GM18520 (cell line): ENCODE measurements around the gene HECTD2.
"Not testable (repeated sequence)": the region's sequence is repeated elsewhere in the genome, so short reads cannot be mapped to it uniquely, and the experiment has no call there.

Experiments
- ATAC-seq: cut with Tn5 transposase; IDR thresholded peaks from one replicate; pipeline ENCODE4 v1.9.1; 2021; ENCODE audit not compliant: unreplicated experiment

Gene HECTD2

DNA sequence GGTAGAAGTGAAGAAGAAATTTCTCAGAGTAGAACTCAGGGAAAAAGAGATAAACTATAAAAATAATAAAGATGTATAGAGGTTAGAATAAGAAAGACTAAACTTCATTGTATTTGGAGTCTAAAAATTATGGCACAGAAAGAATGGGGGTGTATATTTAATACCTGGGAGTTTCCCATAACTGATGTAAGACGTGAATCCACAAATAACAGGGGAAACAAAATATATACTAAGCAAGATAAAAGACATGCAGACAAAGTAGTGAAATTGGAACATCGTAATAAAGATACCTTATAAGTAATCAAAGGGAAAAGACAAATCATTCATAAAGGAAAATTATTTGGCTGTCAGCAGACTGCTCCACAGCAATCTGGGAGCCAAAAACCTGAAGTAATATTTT is 62.8 kb downstream of the HECTD2 start:
- ATAC-seq, result no peak

DNA sequence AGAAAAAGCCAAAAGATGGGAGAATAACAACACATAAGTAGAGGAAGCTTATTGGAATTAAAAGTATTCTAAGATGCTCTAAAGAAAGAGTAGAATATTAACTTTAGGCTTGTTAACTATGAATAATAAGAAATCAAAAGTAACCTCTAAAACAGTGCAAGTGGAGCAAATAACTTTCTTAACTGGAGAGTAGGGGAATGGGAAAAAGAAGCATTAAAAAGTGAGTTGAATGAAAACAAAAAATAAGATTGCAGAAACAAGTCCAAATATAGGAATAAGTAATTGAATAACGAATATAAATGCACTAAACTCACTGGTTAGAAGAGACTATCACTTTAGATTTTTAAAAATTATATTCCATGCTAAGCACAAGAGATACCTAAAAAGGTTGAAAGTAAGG is 63.9 kb downstream of the HECTD2 start:
- no peak for ATAC-seq

DNA sequence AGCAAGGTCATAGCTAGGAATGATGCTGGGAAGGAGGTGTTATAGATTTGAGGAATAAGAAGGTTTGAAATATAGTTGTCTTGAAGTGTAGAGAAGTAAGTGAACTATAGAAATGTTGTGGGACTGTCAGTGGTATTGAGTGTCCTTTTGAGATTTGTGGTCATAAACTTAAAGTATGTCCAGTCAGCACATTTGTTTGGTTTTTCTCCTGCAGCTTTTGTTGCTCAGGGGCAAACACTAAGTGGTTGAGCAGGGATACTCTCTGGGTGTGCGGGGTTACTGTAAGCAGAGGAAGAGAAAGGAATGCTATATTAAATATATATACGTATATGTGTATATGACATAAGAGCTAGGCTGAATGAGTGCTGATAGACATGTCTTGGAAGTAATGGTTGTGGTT is 67.1 kb downstream of the HECTD2 start:
- ATAC-seq, result no peak

DNA sequence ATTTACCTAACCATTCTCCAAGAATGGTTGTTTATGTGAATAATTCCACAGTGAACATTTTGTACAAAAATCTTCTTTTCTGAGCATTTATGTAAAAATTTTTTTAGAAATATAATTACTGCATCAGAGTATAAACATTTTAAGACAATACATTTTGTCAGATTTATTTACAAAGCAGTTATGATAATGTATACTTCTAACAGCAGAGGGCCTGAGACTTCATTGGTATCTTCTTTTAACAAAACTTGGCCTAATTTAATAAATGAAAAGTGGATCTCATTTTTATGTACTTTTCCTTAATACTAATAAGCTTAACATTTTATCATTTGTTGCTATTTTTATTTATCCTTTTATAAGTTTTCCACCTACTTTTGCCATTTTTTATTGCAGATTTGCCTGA is 69.4 kb downstream of the HECTD2 start:
- ATAC-seq, result no peak

DNA sequence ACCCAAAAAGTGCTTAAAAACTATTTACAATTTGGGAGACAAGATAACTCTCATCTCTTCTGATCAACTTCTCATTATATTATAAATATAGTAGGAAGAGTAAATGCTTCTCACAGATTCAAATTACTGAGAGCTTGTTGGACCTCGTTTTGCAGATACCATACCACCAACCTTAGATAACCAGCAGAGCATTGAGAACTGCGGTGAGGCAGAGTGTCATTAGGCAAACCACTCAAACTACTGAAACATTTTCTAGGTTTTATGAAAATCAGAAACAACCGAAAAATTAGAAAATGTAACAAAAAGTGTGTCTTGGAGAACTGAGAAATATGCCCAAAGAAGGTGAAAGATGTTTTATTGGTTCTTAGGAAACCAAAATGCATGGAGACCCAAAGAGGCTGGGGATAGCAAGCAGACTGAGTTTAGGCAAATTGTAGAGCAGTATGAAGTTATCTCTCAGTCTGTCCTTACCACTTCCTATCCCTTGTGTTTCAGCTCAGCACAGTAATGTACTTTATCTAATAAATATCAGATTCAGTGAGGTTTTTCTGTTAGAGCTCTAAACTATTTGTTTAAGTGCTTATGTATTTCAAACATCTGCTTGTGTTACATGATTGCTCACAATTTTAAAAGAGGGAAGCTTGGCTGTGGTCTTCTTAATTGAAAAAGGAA is 77.9 kb downstream of the HECTD2 start:
- no peak for ATAC-seq

DNA sequence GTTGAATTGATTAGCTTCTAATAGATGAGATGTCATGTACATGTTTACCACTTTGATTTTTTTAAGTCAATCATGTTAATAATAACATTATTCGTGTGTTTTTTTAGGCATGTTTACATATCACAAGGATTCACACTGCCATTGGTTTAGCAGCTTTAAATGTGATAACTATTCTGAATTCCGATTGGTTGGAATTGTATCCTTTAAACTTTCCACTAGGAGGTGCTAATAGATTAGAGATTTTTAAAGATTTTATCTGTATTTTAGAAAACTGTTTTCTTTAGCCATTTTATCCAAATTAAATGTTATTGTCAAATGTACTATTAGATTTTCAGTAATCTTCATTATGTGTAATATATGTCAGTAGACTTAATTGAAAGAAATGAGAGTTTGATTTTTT is 83.2 kb downstream of the HECTD2 start:
- ATAC-seq, result no peak

DNA sequence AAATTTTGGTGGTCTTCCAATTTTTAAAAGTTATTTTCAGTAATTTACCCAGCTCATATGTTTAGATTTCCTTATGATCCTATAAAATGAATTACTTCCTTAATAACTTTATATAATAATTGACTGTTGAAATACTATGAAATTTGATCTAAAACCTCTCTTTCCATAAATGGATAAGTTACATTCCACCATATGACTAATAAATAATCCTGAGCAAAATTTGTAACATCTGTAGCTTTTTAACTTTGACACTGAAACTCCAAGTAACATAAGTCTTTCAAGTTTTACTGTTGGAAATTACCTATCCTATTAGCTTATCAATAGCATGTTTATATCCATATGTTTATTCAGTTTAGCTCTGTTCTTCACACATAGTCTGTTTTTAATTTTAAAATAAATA is 85.3 kb downstream of the HECTD2 start:
- ATAC-seq, result no peak

DNA sequence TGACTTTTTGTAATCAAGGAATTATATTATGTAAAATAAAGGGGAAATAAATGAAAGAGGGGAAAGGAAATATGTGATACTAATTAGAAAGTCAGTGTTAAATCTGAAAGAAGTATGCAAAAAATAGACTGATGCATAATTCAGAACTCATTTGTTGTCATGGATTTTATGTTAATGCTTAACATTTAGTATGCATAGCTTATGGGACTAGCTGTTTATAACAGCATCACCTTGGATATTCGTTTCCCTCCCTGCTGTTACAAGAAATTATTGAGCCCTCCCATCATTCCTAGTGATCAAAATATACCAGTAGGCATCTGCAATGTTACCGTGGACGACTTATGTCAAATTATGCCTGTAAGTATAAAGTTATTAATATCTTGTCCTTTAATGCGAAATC is 85.9 kb downstream of the HECTD2 start:
- ATAC-seq, result no peak

DNA sequence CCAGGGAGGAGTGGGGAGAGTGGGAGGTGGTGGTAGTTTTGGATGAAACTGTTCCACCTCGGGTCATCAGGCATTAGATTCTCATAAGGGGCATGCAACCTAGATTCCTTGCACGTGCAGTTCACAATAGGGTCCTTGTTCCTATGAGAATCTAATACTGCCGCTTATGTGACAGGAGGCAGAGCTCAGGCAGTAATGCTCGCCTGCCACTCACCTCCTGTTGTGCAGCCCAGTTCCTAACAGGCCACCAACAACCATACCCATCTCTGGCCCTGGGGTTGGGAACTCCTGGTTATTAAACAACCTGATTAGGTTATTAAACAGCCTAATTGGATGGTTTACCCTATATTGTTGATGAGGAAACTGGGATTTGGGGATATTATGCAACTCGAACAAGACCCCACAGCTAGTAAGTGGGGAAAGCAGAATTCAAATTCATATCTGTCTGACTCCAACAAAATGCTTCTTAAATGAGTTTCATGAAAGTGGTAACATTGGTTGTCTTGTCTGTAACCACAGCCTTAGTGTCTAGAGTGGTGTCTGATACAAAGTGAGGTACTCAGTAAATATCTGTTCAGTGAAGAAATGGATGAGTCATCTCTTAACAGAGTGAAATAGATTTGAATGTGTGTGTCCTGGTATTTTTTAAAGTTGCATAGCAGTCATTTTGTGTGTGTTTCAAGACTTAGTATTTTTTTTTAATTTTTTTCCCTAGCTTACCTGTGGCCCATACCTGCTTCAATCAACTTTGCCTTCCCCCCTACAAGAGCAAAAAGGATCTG is 101.6 kb downstream of the HECTD2 start:
- ATAC-seq, result no peak

DNA sequence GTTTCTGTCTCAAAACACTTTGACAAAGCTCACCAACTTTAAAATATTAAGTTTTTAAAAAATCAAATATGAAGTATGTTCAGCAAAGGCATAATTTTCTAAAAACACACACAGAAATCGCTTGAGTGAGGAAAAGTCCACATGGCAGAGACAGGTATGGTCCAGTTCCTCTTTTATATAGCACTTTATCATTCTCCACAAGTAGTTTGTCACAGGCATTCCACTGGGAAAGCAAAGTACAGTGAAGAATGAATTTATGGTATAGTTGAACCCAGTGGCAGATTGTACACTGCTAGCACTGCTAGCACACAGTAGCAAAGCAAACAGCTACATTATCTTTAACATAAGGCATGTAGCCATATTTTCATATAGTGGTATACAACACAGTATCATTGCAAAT is 102.3 kb downstream of the HECTD2 start:
- ATAC-seq, result no peak

DNA sequence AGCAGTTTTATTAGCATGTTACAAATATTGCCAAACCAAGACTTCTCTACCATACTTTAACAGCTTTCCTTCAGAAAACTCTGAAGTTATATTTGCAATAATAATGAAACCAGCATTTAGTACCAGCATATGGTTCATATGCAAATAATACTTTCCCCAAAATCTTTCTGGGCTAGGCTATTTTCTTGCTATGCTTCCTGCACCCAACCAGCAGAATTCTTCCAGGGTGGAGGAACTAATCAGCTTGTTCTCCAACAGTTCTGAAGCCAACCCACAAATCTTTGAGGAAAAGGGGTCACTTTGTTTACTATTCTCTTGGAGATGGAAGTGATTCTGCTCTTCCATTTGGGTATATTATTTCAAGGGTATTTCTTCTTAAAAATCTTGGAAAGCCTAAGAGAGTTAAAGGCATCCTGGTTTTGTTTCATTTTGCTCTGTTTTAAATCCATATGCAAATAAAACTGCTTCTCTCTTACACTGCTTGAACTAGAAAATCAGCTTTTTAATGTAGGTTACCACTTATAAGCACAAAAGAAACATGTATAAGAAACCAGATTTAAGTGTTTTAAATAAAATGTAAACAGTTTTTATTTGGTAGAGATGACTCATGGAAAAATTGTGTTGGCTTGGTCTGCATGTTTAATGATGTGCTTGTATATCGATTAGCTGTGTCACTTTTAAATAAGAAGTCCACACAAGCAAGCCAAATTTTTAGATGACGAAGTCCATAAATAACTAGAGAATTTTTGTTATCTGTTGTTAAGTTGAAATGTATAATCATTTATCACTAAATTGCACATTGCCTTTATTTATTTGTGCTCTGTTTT is 103.7 kb downstream of the HECTD2 start:
- no peak for ATAC-seq

DNA sequence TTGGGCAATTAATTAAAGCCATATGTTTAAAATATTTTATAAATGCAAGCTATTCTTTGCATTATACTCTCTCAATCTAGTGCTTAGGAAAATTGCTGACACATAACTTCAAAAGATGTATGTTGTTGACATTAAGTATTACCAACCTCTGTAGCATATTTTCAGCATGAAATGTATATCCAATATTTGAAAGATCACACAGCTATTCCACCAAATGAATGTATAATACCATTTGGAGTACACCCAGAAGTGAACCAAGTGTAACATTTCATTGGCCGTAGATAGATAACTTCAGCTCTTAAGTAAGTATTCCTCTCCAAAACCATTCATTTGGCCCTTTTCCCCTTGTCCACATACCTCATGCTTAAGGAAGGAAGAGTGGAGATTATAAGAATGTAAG is 104.6 kb downstream of the HECTD2 start:
- ATAC-seq, result no peak

DNA sequence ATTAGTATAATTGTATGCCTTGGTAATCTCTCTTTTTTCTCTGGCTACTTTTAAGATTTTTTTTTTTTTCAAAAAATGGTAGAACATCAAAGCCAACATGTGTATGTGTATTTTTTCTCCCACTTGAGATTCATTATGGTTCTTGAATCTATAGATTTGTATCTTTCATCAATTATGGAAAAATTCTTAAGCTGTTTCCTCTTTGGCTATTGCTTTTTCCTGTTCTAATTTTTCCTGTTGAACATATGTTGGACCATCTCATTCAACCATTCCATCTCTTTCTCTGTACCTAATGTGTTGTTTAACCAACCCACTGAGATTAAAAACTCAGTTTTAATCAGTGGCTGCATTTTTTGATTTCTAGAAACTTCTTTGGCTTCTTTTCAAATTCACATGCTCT is 107.2 kb downstream of the HECTD2 start:
- no peak for ATAC-seq

DNA sequence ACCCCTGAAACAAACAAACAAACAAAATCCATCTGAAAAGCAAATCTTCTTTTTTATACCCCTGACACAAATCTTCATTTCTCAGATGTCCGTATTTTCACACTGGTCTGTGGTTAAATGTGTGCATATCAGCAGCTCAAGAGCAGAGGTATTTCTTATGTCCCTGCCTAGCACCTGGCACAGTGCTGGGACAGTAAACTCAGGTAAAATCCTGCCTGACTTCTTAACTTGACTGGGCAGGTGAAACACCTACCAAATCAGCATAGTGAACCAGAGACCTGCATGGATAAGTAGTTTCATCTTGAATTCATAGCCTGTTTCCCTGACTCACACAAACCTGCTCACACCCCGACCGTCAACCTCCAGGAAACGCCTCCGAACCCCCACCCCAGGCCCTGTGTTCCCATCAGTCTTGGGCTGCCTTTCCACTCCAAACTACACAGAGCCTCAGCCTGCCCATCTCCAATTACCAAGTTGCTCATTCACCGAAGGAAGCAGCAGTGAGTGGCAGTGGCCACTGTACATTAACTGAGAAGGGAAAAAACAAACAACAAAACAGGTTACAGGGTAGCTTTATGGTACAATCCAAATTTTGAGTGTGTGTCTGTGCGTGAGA is 109.9 kb downstream of the HECTD2 start:
- no peak for ATAC-seq

DNA sequence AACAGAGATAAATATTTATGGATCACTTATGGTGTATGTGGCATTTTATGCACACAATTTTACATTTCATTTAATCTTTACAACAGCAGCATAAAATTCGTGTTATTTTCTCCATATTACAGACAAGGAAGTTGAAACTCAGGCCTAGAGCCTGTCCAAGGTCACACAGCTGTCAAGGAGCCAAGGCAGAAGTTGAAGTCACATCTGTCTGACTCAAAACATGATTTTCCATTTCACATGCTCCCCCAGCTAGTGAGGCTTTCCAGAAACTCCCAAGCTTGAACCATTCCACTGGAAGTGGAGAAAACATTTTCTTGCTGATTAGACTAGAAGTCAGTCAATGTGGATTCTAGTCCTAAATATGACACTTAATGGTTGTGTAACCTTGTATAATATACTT is 110.5 kb downstream of the HECTD2 start:
- ATAC-seq, result no peak

DNA sequence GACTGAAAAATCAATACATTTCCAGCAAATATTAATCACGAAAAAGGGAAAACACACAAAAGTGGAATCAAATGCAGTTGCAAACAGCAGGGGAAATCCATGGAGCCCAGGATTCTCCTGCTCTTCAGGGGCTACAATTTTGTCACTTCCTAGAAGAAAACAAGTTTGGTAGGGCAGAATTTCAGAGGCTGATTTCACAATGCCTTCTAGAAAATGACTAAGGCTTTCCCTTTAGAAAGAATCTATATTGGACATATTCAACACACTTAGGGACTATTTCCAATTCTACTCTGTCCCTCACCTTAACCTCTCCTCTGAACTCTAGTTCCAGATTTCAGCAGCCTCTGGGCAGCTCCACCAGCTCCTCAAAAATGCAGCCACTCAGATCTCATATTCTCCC is 111.3 kb downstream of the HECTD2 start:
- ATAC-seq, result no peak

DNA sequence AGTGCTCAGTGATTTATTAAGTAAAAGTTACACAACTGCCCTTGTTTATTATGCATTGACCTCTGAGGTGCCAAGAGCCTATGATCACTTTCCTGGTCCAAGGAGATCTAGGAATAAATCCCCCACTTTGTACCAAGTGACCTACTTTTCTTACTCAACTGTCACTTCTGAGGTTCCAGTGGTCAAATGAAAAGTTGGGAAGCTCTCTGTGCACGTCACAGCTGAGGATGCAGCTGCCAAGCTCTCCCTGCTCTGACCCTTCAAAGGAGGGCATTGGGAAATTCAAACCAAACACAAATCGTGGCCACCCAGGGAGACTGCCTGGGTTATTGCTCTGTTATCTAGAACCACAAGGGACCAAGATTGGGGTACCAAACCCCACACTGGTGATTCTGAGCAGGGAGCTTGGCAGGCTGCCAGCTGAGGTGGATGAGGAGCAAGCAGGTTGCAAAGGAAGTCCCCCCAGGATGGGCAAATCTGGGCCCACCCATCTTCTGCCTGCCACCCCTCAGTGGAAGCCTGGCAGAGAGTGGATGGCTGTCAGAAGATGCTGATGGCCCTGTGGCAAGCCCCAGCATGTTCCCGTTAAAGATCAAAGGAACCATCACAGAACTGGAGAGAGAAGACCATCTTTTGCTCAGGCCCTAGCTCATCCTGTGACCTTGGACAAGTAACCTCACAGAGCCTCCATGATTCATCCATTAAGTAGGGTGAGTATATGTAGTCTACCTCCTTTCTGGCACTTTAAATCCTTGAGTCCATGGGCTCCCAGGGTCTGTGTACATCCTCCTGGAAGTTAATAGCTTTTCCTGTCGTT is 116.0 kb downstream of the HECTD2 start:
- ATAC-seq, result no peak

DNA sequence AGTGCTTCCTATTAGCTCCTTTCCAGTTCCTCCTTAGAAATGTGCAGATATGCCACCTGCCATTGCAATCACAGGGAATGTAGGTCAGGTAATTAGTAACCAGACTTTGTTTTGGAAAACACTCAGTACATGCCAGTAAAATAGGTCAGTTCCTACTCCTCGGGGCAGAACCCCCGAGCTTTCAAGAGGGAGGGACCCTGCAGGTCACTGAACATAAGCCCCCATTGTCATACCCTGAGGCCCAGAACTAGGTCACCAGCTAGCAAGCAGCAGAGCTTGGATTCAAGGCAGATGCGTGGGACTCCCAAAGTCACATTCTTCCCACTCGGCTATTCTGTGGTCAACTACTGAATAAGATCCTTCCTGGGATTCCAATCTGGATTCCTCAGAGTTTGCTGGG is 117.9 kb downstream of the HECTD2 start:
- no peak for ATAC-seq

DNA sequence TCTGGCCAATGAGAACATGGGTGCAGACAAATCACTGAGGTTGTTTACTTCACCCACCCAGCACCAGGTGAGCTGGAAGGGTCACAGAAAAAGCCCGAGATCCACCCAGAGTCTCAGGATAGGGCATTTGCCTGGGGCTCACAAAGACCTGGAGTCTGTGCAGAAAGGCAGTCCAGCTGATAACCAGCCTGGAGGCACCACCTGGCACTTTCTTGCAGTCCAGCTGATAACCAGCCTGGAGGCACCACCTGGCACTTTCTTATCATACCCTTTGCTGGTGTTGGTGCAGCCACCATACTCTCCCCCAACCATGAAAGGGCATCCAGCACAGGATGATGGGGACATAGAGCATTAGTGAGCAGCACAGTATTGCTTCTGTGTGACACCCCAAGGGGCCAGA is 118.6 kb downstream of the HECTD2 start:
- no peak for ATAC-seq

DNA sequence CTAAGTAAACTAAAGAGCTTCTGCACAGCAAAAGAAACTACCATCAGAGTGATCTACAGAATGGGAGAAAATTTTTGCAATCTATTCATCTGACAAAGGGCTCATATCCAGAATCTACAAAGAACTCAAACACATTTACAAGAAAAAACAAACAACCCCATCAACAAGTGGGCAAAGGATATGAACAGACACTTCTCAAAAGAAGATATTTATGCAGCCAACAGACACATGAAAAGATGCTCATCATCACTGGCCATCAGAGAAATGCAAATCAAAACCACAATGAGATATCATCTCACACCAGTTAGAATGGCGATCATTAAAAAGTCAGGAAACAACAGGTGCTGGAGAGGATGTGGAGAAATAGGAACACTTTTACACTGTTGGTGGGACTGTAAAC is 124.6 kb downstream of the HECTD2 start:
- not testable (repeated sequence) for ATAC-seq

DNA sequence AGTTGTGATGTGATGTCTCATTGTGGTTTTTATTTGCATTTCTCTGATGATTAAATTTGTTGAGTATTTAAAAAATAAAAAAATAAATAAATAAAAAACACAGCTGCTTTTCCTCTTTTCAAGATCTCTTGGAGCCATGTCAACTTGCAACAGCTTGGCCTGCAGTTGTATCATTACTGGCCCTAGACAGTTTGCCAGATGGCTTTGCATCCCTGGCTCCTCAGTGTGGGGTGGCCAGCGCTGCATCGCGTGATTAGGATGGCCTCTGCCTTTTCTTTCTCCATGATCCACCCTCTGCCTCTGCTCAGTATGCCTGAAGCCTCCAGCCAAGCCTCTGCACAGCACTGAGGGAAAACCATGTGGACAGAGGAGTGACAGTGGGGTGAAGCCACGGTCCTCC is 126.0 kb downstream of the HECTD2 start:
- no peak for ATAC-seq
